GM18520 (cell line): ENCODE data around the gene STX2.
"Not testable (repeated sequence)": the region's sequence is repeated elsewhere in the genome, so short reads cannot be mapped to it uniquely, and the experiment has no call there.

Experiments used
- ATAC-seq: cut with Tn5 transposase; IDR thresholded peaks from one replicate; pipeline ENCODE4 v1.9.1; 2021; ENCODE audit not compliant: unreplicated experiment

The STX2 gene

DNA sequence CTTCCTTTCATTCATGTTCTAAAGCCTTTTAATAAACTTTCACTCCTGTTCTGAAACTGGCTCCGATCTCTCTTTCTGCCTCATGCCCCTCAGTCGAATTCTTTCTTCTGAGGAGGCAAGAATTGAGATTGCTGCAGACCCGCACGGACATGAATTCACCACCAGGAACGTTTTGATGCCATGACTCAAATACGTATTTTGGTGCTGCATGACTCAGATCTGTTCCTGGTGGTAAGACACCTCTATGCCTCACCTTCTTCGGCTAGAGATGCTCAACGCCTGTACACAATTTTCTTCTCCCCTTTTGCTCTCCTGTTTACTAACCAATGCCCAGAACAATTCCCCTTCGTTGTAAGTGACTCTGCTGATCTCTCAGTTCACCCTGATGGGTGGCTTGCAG, 70.9 kb downstream of the STX2 start:
- ATAC-seq, result peak; percentile 71

- no peak for ATAC-seq
These were observed 72.6 kb downstream of the STX2 start for GRCh38 chr12:130766470-130766869.

- ATAC-seq, result no peak
These were observed 73.8 kb downstream of the STX2 start for GRCh38 chr12:130765186-130765659.

- no peak for ATAC-seq
These were observed 74.4 kb downstream of the STX2 start for GRCh38 chr12:130764475-130765185.

GRCh38 chr12:130764073-130764472, 75.0 kb downstream of the STX2 start:
- no peak for ATAC-seq

DNA sequence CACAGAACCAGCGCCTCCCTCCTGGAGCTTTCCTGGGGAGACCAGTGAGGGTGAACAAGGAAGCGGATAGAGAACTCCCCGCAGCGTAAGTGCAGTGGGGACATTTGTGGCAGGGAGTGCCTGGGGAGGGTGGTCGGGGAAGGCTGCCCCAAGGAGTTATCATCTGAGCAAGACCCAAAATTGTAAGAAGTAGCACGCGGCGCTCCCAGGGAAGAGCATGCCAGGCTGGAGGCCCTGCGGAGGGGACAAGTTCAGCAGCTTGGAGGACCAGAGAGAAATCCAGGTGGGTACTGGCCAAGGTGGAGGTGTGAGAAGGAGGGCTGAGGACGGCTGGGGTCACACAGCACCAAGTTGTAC, 76.8 kb downstream of the STX2 start:
- no peak for ATAC-seq

- no peak for ATAC-seq
These were observed 77.3 kb downstream of the STX2 start for GRCh38 chr12:130761537-130762318.

DNA sequence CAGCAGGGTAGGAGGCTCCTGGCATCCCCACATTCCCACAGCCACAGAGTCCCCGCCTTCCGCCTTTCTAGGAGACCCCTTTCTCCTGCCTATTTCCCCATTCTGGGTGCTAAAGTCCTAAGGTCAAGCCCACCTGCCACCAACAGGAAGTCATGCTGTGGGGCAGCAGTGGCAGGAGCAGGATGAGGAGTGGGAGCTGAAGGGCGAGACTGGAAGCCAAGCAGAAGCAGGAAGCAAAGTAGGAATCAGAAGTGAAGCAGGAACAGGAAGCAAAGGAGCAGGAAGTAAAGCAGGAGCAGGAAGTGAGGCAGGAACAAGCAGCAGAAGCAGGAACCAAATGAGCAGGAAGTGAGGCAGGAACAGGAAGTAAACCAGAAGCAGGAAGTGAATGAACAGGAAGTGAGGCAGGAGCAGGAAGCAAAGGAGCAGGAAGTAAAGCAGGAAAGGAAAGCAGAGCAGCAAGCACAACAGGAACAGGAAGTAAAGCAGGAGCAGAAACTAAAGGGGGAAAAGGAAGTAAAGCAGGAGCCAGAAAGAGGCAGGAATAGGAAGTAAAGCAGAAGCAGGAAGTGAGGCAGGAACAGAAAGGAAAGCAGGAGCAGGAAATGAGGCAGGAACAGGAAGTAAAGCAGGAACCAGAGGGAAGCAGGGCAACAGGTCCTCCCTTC, 84.7 kb downstream of the STX2 start:
- ATAC-seq, result no peak

DNA sequence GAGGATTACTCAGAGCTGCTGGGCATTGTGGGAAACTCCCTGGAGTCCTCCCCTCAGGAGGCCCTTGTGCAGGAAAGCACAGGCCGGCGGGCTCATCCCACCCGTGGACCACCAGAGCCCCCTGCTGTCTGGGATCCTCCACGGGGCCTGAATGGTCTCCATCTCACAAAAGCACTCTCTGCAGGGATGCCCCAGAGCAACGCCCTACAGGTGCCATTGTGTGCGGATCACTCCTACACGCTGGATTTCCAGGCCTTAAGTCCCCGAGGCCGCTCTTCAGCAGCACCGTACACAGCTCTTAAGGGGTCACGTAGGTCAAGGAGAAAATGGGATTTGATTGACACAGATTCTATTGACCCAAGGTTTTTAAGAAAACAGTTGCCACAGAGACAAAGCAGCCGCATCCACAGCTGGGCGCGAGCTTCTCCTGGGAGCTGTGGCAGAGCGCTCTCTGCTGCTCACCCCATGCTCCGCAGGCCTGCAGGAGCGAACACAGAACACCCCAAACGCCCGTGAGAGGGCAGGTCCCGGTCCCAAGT, 86.3 kb downstream of the STX2 start:
- ATAC-seq, result no peak

DNA sequence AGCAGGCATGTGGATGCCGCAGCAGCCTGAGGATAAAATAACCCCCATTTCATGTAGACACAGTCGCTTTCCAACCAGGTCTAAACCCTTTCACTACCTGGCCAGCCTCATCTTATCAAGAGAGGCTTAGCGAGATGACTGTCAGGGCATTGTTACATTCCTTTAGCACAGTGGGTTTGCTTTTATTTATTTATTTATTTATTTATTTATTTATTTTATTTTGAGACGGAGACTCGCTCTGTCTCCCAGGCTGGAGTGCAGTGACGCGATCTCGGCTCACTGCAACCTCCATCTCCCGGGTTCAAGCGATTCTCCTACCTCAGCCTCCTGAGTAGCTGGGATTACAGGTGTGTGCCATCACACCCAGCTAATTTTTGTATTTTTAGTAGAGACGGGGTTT, 87.0 kb downstream of the STX2 start:
- ATAC-seq, result not testable (repeated sequence)

GRCh38 chr12:130748786-130749185, 90.3 kb downstream of the STX2 start:
- ATAC-seq, result no peak

GRCh38 chr12:130747867-130748740, 90.9 kb downstream of the STX2 start:
- no peak for ATAC-seq

DNA sequence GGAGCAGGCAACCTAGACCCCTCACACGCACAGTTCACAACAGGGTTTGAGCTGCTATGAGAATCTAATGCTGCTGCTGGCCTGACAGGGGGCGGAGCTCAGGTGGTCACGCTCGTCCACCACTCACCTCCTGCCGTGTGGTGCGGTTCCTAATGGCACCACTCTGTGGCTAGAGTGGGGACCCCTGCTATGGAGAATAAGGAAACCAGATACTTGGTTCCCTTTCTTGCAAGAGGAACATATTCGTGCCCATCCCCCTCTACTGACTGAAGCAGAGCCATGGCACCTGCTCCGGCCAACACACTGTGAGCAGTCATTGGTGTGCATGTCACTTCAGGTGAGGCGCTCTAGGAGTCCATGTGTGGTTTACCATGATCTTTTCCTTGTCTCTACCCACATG, 92.5 kb downstream of the STX2 start:
- no peak for ATAC-seq

- no peak for ATAC-seq
These were observed 93.1 kb downstream of the STX2 start for GRCh38 chr12:130745921-130746320.

DNA sequence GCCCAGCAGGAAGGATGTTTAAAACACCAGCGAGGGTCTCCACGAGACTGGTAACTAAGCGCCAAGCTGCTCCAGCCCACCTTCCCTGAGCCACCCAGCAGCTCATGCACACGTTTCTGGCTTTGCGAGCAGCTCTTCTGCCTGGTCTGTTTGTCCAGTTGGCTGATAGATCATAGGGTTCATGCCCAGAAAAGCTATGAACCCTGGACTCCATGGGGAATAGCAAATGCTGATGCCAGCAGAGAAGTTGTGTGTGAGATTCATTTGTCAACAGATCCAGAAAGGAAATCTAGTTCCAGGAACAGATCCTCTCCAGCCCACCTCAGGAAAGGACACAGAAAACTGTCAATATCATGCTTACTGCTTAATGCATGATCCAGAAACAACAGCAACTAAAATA, 94.8 kb downstream of the STX2 start:
- no peak for ATAC-seq

DNA sequence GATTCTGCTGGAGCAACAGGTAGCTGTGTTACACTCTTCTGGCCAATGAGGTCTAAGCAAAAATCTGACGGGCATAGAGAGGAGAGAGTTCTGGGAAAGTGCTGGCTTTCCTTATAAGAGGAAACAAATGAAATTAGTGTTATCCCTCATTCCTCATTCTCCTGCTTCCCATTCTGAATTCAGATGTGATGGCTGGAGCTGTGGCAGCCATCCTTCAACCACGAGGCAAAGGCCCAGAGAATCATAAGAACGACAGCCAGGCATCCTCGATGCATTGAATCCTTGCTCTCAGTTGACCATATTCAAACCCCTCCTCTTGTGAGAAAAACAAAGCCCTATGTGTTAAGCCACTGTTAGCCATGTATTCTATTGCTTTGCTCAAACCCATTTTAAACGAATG, 95.4 kb downstream of the STX2 start:
- ATAC-seq, result no peak

GRCh38 chr12:130743176-130743575, 95.9 kb downstream of the STX2 start:
- ATAC-seq, result no peak

- no peak for ATAC-seq
These were observed 96.3 kb downstream of the STX2 start for GRCh38 chr12:130742716-130743115.

DNA sequence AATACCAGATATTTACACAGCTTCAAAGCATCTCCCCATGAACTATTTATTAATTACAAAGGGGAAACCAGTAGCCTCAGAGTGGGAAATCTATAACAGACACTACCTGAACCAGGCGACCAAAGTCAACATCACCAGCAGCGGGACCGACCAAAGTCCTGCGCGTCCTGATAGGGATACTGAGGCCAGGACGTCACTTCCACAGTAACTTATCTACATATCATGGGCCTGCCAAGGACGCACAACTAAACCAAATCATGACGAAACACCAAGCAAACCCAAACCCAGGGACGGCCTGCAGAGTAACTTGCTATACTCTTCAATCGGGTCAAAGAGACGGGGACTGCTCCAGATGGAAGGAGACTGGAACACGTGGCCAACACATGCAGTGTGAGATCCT, 96.9 kb downstream of the STX2 start:
- ATAC-seq, result no peak
